GM12878 (cell line): ENCODE data around the gene KLHDC10. TPM values are rescaled to one million over a fixed set of nuclear protein-coding genes. Genes with fewer than 3 reads are reported as not detected.

Experiments
- ATAC-seq: fragments of 200-7000 bp; cut with Tn5 transposase; 3 replicates; pipeline ENCODE4 v1.9.1; 2020; ENCODE audit warnings: mild to moderate bottlenecking, moderate library complexity
- BruUV-seq: library from RNA; stranded (reverse); fragments of 400-500 nt; replicated peaks from 2 replicates; lab custom pipeline; 2021; lab: Mats Ljungman, UMichigan
- CTCF ChIA-PET: fragments of 300-600 bp; sonication (Branson Sonifier 250); formaldehyde crosslinking; extraction: SDS; loops from one replicate; lab custom pipeline; 2021; ENCODE audit warnings: inconsistent platforms; lab: Yijun Ruan, JAX
- POLR2A ChIA-PET: fragments of 350-600 bp; formaldehyde crosslinking; extraction: SDS; loops from one replicate; lab custom pipeline; 2021; ENCODE audit warnings: inconsistent platforms; lab: Charles Lee
- RAD21 ChIA-PET: fragments of 300-600 bp; sonication (Branson Sonifier 250); formaldehyde crosslinking; loops from one replicate; lab custom pipeline; 2023; ENCODE audit warnings: antibody characterized with exemption; ENCODE audit not compliant: unreplicated experiment; lab: Charles Lee
- SMC1A ChIA-PET: fragments of 300-600 bp; sonication (Branson Sonifier 250); formaldehyde crosslinking; loops from one replicate; lab custom pipeline; 2023; ENCODE audit not compliant: unreplicated experiment, uncharacterized antibody; lab: Charles Lee
- DNase-seq: peaks from one replicate; pipeline ENCODE4 v3.0.0-alpha.2; 2011; ENCODE audit warnings: low read depth, low spot score
- FAIRE-seq: peaks from 3 replicates; lab custom pipeline; 2011; peaks lifted over from hg19 to GRCh38; lab: Jason Lieb, UNC
- H2AFZ ChIP-seq: 2 replicates; pipeline ENCODE4 v1.6.0; 2011; ENCODE audit warnings: low read depth, low read length, control low read depth; ENCODE audit not compliant: control insufficient read depth
- H3K27ac ChIP-seq: 2 replicates; pipeline ENCODE4 v1.5.1; 2011; ENCODE audit warnings: control low read depth; ENCODE audit not compliant: control insufficient read depth, insufficient read depth
- H3K27me3 ChIP-seq, 2 experiments: replicated peaks in 1 of 2; 2 replicates each; pipeline versions ENCODE4 v1.6.0 to v1.6.1; 2011; ENCODE audit warnings: low read length in 1 of 2; ENCODE audit not compliant: control insufficient read depth in 2 of 2, insufficient read depth in 2 of 2
- H3K36me3 ChIP-seq, 2 experiments: 2 replicates each; pipeline ENCODE4 v1.5.1; 2011; ENCODE audit warnings: low read length in 1 of 2; ENCODE audit not compliant: control insufficient read depth in 2 of 2, insufficient read depth in 2 of 2
- H3K4me1 ChIP-seq: 2 replicates; pipeline ENCODE4 v1.6.1; 2011; ENCODE audit warnings: mild to moderate bottlenecking, low read length, moderate library complexity, mixed read lengths; ENCODE audit not compliant: control insufficient read depth, insufficient read depth
- H3K4me2 ChIP-seq: 2 replicates; pipeline ENCODE4 v1.6.0; 2011; ENCODE audit warnings: control low read depth; ENCODE audit not compliant: control insufficient read depth, insufficient read depth
- H3K4me3 ChIP-seq: fragments of 200-600 bp; sonication (generic); 2 replicates; pipeline ENCODE4 v1.5.1; 2016
- H3K79me2 ChIP-seq: 2 replicates; pipeline ENCODE4 v1.6.0; 2011; ENCODE audit warnings: low read length; ENCODE audit not compliant: control insufficient read depth, insufficient read depth
- H3K9ac ChIP-seq: 2 replicates; pipeline ENCODE4 v1.8.0; 2011; ENCODE audit warnings: low read length, control low read depth, mixed read lengths; ENCODE audit not compliant: control insufficient read depth, insufficient read depth
- H3K9me3 ChIP-seq: replicated peaks from 3 replicates; pipeline ENCODE4 v1.5.1; 2011; ENCODE audit warnings: mild to moderate bottlenecking, low read length; ENCODE audit not compliant: control insufficient read depth, insufficient read depth
- H4K20me1 ChIP-seq: 2 replicates; pipeline ENCODE4 v1.6.0; 2011; ENCODE audit not compliant: control insufficient read depth, insufficient read depth
- BACH1 ChIP-seq: fragments of 450-650 bp; IDR thresholded peaks from 2 replicates; pipeline ENCODE4 v1.6.1; 2017; ENCODE audit warnings: mild to moderate bottlenecking, borderline replicate concordance
- CHD2 ChIP-seq: IDR thresholded peaks from 2 replicates; pipeline ENCODE4 v1.6.1; 2011; ENCODE audit warnings: low read depth, low read length, improper control_type of control experiment, borderline replicate concordance
- FOXK2 ChIP-seq: fragments of 450-650 bp; IDR thresholded peaks from 2 replicates; pipeline ENCODE4 v1.6.1; 2017; ENCODE audit warnings: mild to moderate bottlenecking, moderate library complexity
- GATAD2B ChIP-seq: fragments of 450-650 bp; conservative IDR thresholded peaks from 2 replicates; pipeline ENCODE4 v1.6.1; 2017; ENCODE audit warnings: low read depth, mild to moderate bottlenecking, moderate library complexity
- WGBS: methylation state at CpG from one replicate; pipeline ENCODE4 v1.1.6; 2016; ENCODE audit warnings: low lambda C conversion rate; ENCODE audit not compliant: insufficient replicate concordance, insufficient coverage; ENCODE audit errors: missing lambda C conversion rate; 5-methylcytosine and 5-hydroxymethylcytosine counted together
- in situ Hi-C: fragments of 300-500 bp; cut with MboI; formaldehyde crosslinking; loops from 9 replicates; pipeline ENCODE4 v1.14.3; 2018; ENCODE audit warnings: mixed read lengths
- intact Hi-C: fragments of 100-400 bp; cut with micrococcal nuclease; formaldehyde crosslinking; loops from one replicate; pipeline ENCODE4 v1.14.2; 2022; ENCODE audit not compliant: unreplicated experiment
- polyA plus RNA-seq, 11 experiments: library from polyadenylated mRNA; depleted of rRNA in 4 of 11; unstranded in 6 of 11; stranded (reverse) in 5 of 11; fragments of >200 nt; fragmentation: Nextera tagmentation in 4 of 11; fragmentation: Illumina TruSeq in 1 of 11; extraction: Ambion mirVana in 4 of 11; extraction: Trizol in 1 of 11; gene quantifications; 1 replicate in 1 of 11; 2 replicates in 10 of 11; pipeline versions ENCODE4 v1.2.1 to v1.2.3, GENCODE V29; 2011 to 2016; ENCODE audit warnings: inconsistent platforms in 2 of 11, missing spikeins in 2 of 11, low read depth in 1 of 11
- total RNA-seq, 4 experiments: library from RNA; depleted of rRNA in 3 of 4; stranded (reverse); fragments of >200 nt in 3 of 4; fragmentation: Illumina TruSeq in 1 of 4; extraction: Trizol in 1 of 4; gene quantifications; 2 replicates each; pipeline versions ENCODE4 v1.2.1 to v1.2.3, GENCODE V29; 2013 to 2021
- TF ChIP-seq, protein P1 (sequence below): fragments of 450-650 bp; formaldehyde crosslinking; IDR thresholded peaks from 2 replicates; pipeline ENCODE4 v1.4.0; 2022; ENCODE audit warnings: mild to moderate bottlenecking, moderate library complexity
- TF ChIP-seq, protein P2 (sequence below): IDR thresholded peaks from 2 replicates; pipeline ENCODE4 v1.6.1; 2011; ENCODE audit warnings: low read depth, low read length, improper control_type of control experiment, borderline replicate concordance

The KLHDC10 gene
- total and polyA plus RNA-seq, 10 of the 15 experiments (the other 5 are each of a cell fraction or from before 2014, with no cell fraction given) = 2.9 to 20.6 (median 9.4) TPM

DNA sequence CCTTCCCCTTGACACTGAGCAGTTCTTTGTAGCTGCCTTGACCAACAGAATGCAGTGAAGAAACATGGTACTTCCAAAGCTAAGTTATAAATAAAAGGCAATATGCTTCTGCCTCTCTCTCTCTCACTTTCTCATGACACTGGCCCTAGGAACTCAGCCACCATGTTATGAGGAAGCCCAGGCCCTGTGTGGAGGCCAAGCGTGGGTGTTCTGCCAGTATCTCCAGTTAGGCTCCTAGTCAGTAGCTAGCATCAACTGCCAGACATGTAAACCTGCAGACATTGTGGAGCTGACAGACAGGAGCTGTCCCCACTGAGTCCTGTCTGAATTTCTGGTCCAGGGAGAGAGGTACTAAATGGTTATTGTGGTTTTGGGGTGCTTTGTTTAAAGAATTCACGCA lies 89.7 kb downstream of the KLHDC10 start:
- Histone ChIP-seq H3K9ac (no peak overlapping the region), H4K20me1 (no peaks in the 10 kb centered on the region), H3K4me3 (no peak overlapping the region), H3K27ac (no peak overlapping the region), H2AFZ (no peak overlapping the region), H3K27me3 (no peaks in the 10 kb centered on the region), H3K36me3 (peaks cover 7% of the 10 kb centered on the region in 2 experiments), H3K4me2 (no peak overlapping the region), H3K79me2 (no peaks in the 10 kb centered on the region), H3K9me3 (no peaks in the 10 kb centered on the region), H3K4me1 (no peaks in the 10 kb centered on the region)
- ChIA-PET POLR2A (no interaction called here), RAD21 (interaction anchor here (0.6 kb wide), 1 partner anchor 1370 kb away, joined by 3 read pairs; no protein-coding TSS in a partner anchor), SMC1A (interaction anchor here (0.6 to 1.8 kb wide), 2 partner anchors 13 to 26 kb away, joined by 3 to 4 read pairs; no protein-coding TSS in a partner anchor), CTCF (interaction anchor here (1.0 kb wide), 1 partner anchor 50 kb away, joined by 3 read pairs; no protein-coding TSS in a partner anchor)
- DNase-seq (no peak), ATAC-seq (no peak), FAIRE-seq (no peak)
- BruUV-seq = no TSS peak
- intact Hi-C loops (no loop called here), in situ Hi-C loops (no loop called here)
- WGBS = 97% methylated on average over 2 of the region's 2 CpGs
- TF ChIP-seq, protein P1, sequence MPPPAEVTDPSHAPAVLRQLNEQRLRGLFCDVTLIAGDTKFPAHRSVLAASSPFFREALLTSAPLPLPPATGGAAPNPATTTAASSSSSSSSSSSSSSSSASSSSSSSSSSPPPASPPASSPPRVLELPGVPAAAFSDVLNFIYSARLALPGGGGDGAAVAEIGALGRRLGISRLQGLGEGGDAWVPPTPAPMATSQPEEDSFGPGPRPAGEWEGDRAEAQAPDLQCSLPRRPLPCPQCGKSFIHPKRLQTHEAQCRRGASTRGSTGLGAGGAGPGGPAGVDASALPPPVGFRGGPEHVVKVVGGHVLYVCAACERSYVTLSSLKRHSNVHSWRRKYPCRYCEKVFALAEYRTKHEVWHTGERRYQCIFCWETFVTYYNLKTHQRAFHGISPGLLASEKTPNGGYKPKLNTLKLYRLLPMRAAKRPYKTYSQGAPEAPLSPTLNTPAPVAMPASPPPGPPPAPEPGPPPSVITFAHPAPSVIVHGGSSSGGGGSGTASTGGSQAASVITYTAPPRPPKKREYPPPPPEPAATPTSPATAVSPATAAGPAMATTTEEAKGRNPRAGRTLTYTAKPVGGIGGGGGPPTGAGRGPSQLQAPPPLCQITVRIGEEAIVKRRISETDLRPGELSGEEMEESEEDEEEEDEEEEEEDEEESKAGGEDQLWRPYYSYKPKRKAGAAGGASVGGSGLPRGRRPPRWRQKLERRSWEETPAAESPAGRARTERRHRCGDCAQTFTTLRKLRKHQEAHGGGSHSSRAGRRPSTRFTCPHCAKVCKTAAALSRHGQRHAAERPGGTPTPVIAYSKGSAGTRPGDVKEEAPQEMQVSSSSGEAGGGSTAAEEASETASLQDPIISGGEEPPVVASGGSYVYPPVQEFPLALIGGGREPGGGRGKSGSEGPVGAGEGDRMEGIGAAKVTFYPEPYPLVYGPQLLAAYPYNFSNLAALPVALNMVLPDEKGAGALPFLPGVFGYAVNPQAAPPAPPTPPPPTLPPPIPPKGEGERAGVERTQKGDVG (CRISPR knock-in tag) = no peak
- no peak for TF ChIP-seq GATAD2B
- no peak for TF ChIP-seq CHD2

DNA sequence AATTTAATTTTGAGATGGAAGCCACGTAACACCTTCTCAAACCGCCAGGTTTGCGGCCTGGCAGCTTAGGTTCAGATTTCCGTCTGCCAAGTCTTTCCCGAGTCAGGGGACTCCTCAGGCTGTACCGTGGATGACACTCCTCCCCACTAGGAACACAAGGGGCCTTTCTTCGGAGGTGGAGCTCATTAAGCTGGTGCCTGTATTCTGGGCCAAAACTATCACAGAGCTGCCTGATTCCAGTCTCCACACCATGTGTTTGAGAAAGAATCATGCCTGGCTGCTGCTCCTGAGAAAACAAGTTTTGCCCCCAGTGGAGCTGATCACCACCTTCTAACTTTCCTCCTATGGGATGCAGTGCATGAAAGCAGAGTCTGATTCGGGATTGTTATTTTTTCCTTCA lies 90.1 kb downstream of the KLHDC10 start:
- H3K4me2 ChIP-seq = no peak overlapping the region
- ATAC-seq = no peak
- POLR2A ChIA-PET = no interaction called here

More for the DNA sequence above, 90.1 kb downstream of the KLHDC10 start:
- H3K4me3 ChIP-seq = no peak overlapping the region
- TF ChIP-seq, protein P2, sequence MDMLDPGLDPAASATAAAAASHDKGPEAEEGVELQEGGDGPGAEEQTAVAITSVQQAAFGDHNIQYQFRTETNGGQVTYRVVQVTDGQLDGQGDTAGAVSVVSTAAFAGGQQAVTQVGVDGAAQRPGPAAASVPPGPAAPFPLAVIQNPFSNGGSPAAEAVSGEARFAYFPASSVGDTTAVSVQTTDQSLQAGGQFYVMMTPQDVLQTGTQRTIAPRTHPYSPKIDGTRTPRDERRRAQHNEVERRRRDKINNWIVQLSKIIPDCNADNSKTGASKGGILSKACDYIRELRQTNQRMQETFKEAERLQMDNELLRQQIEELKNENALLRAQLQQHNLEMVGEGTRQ = no peak
- no peak for TF ChIP-seq FOXK2
- no peak for TF ChIP-seq BACH1
- H4K20me1 ChIP-seq = no peaks in the 10 kb centered on the region
- DNase-seq = no peak
- H3K27me3 ChIP-seq = no peaks in the 10 kb centered on the region
- H3K36me3 ChIP-seq = peaks cover 7% of the 10 kb centered on the region in 2 experiments
- 93% methylated on average over 8 of the region's 8 CpGs for WGBS
- H3K79me2 ChIP-seq = no peaks in the 10 kb centered on the region
- SMC1A ChIA-PET = interaction anchor here (1.8 kb wide), 1 partner anchor 13 kb away, joined by 4 read pairs; no protein-coding TSS in a partner anchor
- H3K4me1 ChIP-seq = no peaks in the 10 kb centered on the region
- RAD21 ChIA-PET = no interaction called here
- H3K27ac ChIP-seq = no peak overlapping the region
- in situ Hi-C loops = no loop called here
- BruUV-seq = no TSS peak
- CTCF ChIA-PET = interaction anchor here (1.0 kb wide), 1 partner anchor 49 kb away, joined by 3 read pairs; no protein-coding TSS in a partner anchor
- H3K9ac ChIP-seq = no peak overlapping the region
- no peak for FAIRE-seq
- H2AFZ ChIP-seq = no peak overlapping the region
- H3K9me3 ChIP-seq = no peaks in the 10 kb centered on the region
- intact Hi-C loops = no loop called here
